Measurements from ENCODE around the gene C7orf33.

C7orf33 gene

DNA sequence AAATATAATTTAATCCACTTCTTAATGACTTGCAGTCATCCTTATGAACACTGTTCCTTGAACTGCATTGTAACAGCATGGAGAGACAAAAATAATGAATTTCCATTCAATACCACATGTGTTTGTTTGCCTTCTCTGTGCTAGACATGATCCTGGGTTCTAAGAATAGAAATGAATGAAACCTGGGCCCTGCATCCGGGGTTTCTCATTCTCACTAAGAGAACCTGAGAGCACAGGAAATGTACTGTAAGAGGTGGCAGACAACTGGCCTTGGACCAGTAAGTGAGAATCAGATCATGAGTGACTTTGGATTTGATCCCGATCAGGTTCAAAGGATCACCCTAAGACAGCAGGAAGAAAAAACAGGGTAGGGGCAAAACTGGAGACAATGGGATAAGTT, 70.9 kb downstream of the C7orf33 start:
- H3K9me3 ChIP-seq (ENCODE audit: low read length) = no peaks in the 10 kb centered on the region
- H2AFZ ChIP-seq (ENCODE audit: low read depth, low read length) = no peak overlapping the region
- no peaks in the 10 kb centered on the region for H3K36me3 ChIP-seq (ENCODE audit: insufficient read depth, low read length)
- no peaks in the 10 kb centered on the region for H3K27me3 ChIP-seq (ENCODE audit: insufficient read depth, low read length)
- no peak overlapping the region for H3K4me3 ChIP-seq (ENCODE audit: low read length)
- no peaks in the 10 kb centered on the region for H3K4me1 ChIP-seq (ENCODE audit: insufficient read depth, low read length)

DNA sequence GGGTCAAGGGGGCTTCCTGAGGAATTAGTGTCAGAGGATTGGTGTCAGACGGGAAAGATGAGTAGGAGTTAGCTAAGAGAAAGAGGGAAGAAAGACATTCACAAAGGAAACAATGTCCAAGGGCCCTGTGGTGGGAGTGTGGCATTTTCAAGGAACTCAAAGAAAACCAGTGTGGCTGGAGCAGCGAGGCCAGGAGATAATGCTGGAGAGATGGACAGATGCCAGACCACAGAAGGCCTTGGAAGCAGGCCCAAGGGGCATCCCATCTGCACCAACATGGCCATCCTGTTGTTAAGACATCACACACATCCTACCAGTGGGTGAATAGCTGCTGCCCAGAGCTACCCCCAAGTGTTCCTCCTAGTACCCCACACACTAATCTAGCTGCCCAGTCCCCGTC, 72.1 kb downstream of the C7orf33 start:
- no peak overlapping the region for H2AFZ ChIP-seq (ENCODE audit: low read depth, low read length)
- no peaks in the 10 kb centered on the region for H3K9me3 ChIP-seq (ENCODE audit: low read length)
- H3K36me3 ChIP-seq (ENCODE audit: insufficient read depth, low read length) = no peaks in the 10 kb centered on the region
- H3K27me3 ChIP-seq (ENCODE audit: insufficient read depth, low read length) = no peaks in the 10 kb centered on the region
- H3K4me3 ChIP-seq (ENCODE audit: low read length) = no peak overlapping the region
- H3K4me1 ChIP-seq (ENCODE audit: insufficient read depth, low read length) = no peaks in the 10 kb centered on the region

DNA sequence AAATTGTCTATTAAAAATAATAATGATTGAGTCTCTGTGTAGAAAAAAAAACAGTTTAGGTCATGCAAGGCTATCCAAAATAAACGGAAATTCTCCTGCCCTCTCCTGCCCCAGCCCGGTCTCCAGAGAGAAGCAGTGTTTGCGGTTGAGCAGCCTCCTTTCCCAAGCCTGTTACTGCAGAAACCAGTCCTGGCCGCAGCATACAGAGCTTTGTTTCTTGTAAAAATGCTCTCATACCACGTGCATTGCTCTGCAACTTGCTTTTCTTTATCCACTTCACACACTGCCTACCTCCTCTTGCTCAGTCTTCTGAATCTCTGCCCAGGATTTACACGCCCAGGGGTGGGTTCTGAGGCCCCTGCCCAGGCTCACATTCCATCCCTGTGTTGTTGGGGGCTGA, 73.8 kb downstream of the C7orf33 start:
- Histone ChIP-seq H3K4me3 (ENCODE audit: low read length) (no peak overlapping the region), H3K36me3 (ENCODE audit: insufficient read depth, low read length) (no peaks in the 10 kb centered on the region)

DNA sequence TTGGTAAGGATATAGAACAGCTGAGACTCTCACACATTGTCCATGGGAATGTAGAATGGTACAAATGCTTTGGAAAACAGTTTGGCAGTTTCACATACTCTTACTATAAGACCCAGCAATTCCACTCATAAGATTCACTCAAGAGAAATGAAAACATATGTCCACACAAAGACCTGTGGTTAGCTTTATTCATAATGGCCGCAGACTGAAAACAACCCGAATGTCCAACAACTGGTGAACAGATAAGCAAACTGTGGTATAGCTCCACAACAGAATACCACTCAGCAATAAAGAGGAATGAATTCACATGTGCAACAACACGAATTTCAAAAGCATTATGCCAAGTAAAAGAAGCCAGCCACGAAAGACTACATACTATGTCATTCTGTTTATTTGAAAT, 74.7 kb downstream of the C7orf33 start:
- Histone ChIP-seq H2AFZ (ENCODE audit: low read depth, low read length) (no peak overlapping the region), H3K4me1 (ENCODE audit: insufficient read depth, low read length) (no peaks in the 10 kb centered on the region), H3K9me3 (ENCODE audit: low read length) (no peaks in the 10 kb centered on the region), H3K27me3 (ENCODE audit: insufficient read depth, low read length) (no peaks in the 10 kb centered on the region), H3K36me3 (ENCODE audit: insufficient read depth, low read length) (no peaks in the 10 kb centered on the region), H3K4me3 (ENCODE audit: low read length) (no peak overlapping the region)

More for the DNA sequence above, 73.8 kb downstream of the C7orf33 start:
- Histone ChIP-seq H3K27me3 (ENCODE audit: insufficient read depth, low read length) (no peaks in the 10 kb centered on the region), H3K9me3 (ENCODE audit: low read length) (no peaks in the 10 kb centered on the region), H2AFZ (ENCODE audit: low read depth, low read length) (no peak overlapping the region), H3K4me1 (ENCODE audit: insufficient read depth, low read length) (no peaks in the 10 kb centered on the region)

All from neuron (in vitro differentiated cells).